Panc1 (cell line): ENCODE results near the gene BRD1. TPM values are rescaled to one million over a fixed set of nuclear protein-coding genes. Genes with fewer than 3 reads are reported as not detected.
"Not testable (repeated sequence)": the region's sequence is repeated elsewhere in the genome, so short reads cannot be mapped to it uniquely, and the experiment has no call there.

Source experiments
- ATAC-seq: fragments of 200-7000 bp; cut with Tn5 transposase; 2 replicates; pipeline ENCODE4 v1.9.1; 2020; ENCODE audit warnings: mild to moderate bottlenecking, moderate library complexity
- BruUV-seq: library from RNA; stranded (reverse); fragments of 400-500 nt; replicated peaks from 2 replicates; lab custom pipeline; 2021; lab: Mats Ljungman, UMichigan
- CTCF ChIA-PET: fragments of 300-600 bp; sonication (Branson Sonifier 250); formaldehyde crosslinking; loops from one replicate; lab custom pipeline; 2022; ENCODE audit warnings: antibody characterized with exemption; lab: Charles Lee
- POLR2A ChIA-PET: fragments of 300-600 bp; sonication (Branson Sonifier 250); formaldehyde crosslinking; loops from one replicate; lab custom pipeline; 2022; ENCODE audit warnings: antibody characterized with exemption; lab: Charles Lee
- DNase-seq: peaks from one replicate; pipeline ENCODE4 v3.0.0-alpha.2; 2010; ENCODE audit warnings: low read depth, low spot score
- H3K27ac ChIP-seq: 2 replicates; pipeline ENCODE4 v1.5.1; 2011; ENCODE audit warnings: mild to moderate bottlenecking, low read length, inconsistent platforms
- H3K27me3 ChIP-seq: fragments of 200-500 bp; sonication (Bioruptor generic); 2 replicates; pipeline ENCODE4 v1.6.0; 2014; ENCODE audit warnings: low read length, inconsistent platforms; ENCODE audit not compliant: control insufficient read depth, insufficient read depth
- H3K36me3 ChIP-seq: fragments of 200-500 bp; sonication (Bioruptor generic); 2 replicates; pipeline ENCODE4 v1.5.1; 2014; ENCODE audit warnings: inconsistent platforms, mild to moderate bottlenecking, low read length, moderate library complexity; ENCODE audit not compliant: control insufficient read depth, insufficient read depth
- H3K4me1 ChIP-seq: 2 replicates; pipeline ENCODE4 v1.5.1; 2011; ENCODE audit warnings: inconsistent platforms, mild to moderate bottlenecking, low read length, moderate library complexity; ENCODE audit not compliant: control insufficient read depth, insufficient read depth
- H3K4me3 ChIP-seq, 2 experiments: 2 replicates each; pipeline ENCODE4 v1.5.1; 2011 to 2012; ENCODE audit warnings: low read depth in 2 of 2, low read length in 2 of 2, mild to moderate bottlenecking in 2 of 2, inconsistent platforms in 1 of 2, moderate library complexity in 1 of 2
- H3K9me3 ChIP-seq: fragments of 200-500 bp; sonication (Bioruptor generic); 2 replicates; pipeline ENCODE4 v1.5.1; 2014; ENCODE audit warnings: low read depth, mild to moderate bottlenecking, inconsistent platforms, low read length, moderate library complexity; ENCODE audit not compliant: control insufficient read depth, insufficient read depth
- CTCF ChIP-seq: fragments of 450-650 bp; IDR thresholded peaks from 2 replicates; pipeline ENCODE4 v1.5.1; 2017; ENCODE audit warnings: mild to moderate bottlenecking
- POLR2AphosphoS5 ChIP-seq: IDR thresholded peaks from 2 replicates; pipeline ENCODE4 v1.6.1; 2012; ENCODE audit warnings: mild to moderate bottlenecking, low read depth, low read length, moderate library complexity
- REST ChIP-seq, 2 experiments: IDR thresholded peaks; 2 replicates each; pipeline ENCODE4 v1.6.1; 2011 to 2012; ENCODE audit warnings: low read depth in 2 of 2, control low read depth in 1 of 2, low read length in 1 of 2, mild to moderate bottlenecking in 1 of 2, moderate library complexity in 1 of 2; ENCODE audit not compliant: insufficient read depth in 1 of 2
- SIN3A ChIP-seq: IDR thresholded peaks from 2 replicates; pipeline ENCODE4 v1.6.1; 2012; ENCODE audit warnings: low read depth, mild to moderate bottlenecking, low read length, moderate library complexity, borderline replicate concordance; ENCODE audit not compliant: insufficient read depth
- TCF7L2 ChIP-seq: IDR thresholded peaks from 2 replicates; pipeline ENCODE4 v1.6.1; 2011; ENCODE audit warnings: mild to moderate bottlenecking, low read depth, low read length, inconsistent platforms
- in situ Hi-C: cut with HindIII; loops from 2 replicates; pipeline ENCODE4 v1.10.0; 2016; ENCODE audit warnings: low sequenced_read_pairs, low pct_unique_long_range_greater_than_20kb
- intact Hi-C: fragments of 100-400 bp; cut with micrococcal nuclease; formaldehyde crosslinking; loops from one replicate; pipeline ENCODE4 v1.10.0; 2022; ENCODE audit not compliant: unreplicated experiment
- total RNA-seq: library from RNA; stranded (reverse); gene quantifications from one replicate; pipeline ENCODE4 v1.2.1, GENCODE V29; 2021; ENCODE audit not compliant: unreplicated experiment

BRD1 gene
- total RNA-seq, 1 experiment from 2014 or later, result 24.0 TPM

- Histone ChIP-seq H3K27ac (peak within 1 kb of the TSS; percentile 90), H3K27me3 (no peaks in the 10 kb centered on the region), H3K4me1 (peaks cover 23% of the 10 kb centered on the region), H3K36me3 (peaks cover 5% of the 10 kb centered on the region; the same call in 1 of the 2 replicates), H3K9me3 (no peaks in the 10 kb centered on the region), H3K4me3 (peak within 1 kb of the TSS; percentile 83 to 88)
- ATAC-seq (peak; percentile 90), DNase-seq (peak; percentile 59)
- CTCF ChIA-PET, result no interaction called here
- intact Hi-C loops, result no loop called here
- in situ Hi-C loops, result no loop called here
- POLR2A ChIA-PET, result no interaction called here
- no peak for TF ChIP-seq TCF7L2
- peak; percentile 69 for TF ChIP-seq POLR2AphosphoS5
- BruUV-seq, result TSS peak; percentile 95
Measured at GRCh38 chr22:49852898-49853894, 25.5 kb upstream of the BRD1 start, which contains the start of gene ZBED4. Gene ZBED4, plus strand, starts transcription at chr22:49853844. Its CDS starts 29,819 bp downstream, at chr22:49883663.

- CTCF ChIA-PET, POLR2A ChIA-PET, BruUV-seq: not testable (repeated sequence)
Measured at GRCh38 chr22:49852568-49852897, 24.9 kb upstream of the BRD1 start.

GRCh38 chr22:49850959-49851802 is 23.5 kb upstream of the BRD1 start:
- no peaks in the 10 kb centered on the region for H3K27me3 ChIP-seq
- POLR2A ChIA-PET, result interaction anchor here (0.6 kb wide), 1 partner anchor 9 kb away, joined by 3 read pairs; no protein-coding TSS in a partner anchor
- no TSS peak for BruUV-seq
- CTCF ChIA-PET, result no interaction called here
- H3K4me3 ChIP-seq, result no peak overlapping the region
- no peak overlapping the region for H3K27ac ChIP-seq
- no peaks in the 10 kb centered on the region for H3K9me3 ChIP-seq
- TF ChIP-seq POLR2AphosphoS5, result no peak
- TF ChIP-seq SIN3A, result no peak
- TF ChIP-seq CTCF, result no peak
- no peak for TF ChIP-seq TCF7L2
- no peak for TF ChIP-seq REST (IDR thresholded peaks at IDR 0.05; ENCODE audit: insufficient read depth in 1 of 2, low read depth in 2 of 2, low read length in 1 of 2)
- in situ Hi-C loops (no loop called here), intact Hi-C loops (no loop called here)
- H3K4me1 ChIP-seq, result peaks cover 17% of the 10 kb centered on the region
- H3K36me3 ChIP-seq, result peaks cover 5% of the 10 kb centered on the region; the same call in 1 of the 2 replicates
- DNase-seq (no peak), ATAC-seq (no peak)

More at GRCh38 chr22:49852568-49852897, 24.9 kb upstream of the BRD1 start:
- H3K4me1 ChIP-seq, result peaks cover 23% of the 10 kb centered on the region
- H3K27ac ChIP-seq, result peak overlapping the region; percentile 90
- DNase-seq, H3K27me3 ChIP-seq, H3K9me3 ChIP-seq, H3K36me3 ChIP-seq, ATAC-seq, in situ Hi-C loops, intact Hi-C loops: not testable (repeated sequence)
- peak overlapping the region; percentile 63 to 67 for H3K4me3 ChIP-seq
